AG04450 (cell line): ENCODE data around the gene SLC24A3. TPM values are rescaled to one million over a fixed set of nuclear protein-coding genes. Genes with fewer than 3 reads are reported as not detected.

Experiments
- CTCF ChIA-PET: fragments of 300-600, 350-600 bp; formaldehyde crosslinking; extraction: SDS; loops from one replicate; lab custom pipeline; 2022; ENCODE audit warnings: antibody characterized with exemption, inconsistent platforms; lab: Charles Lee
- POLR2A ChIA-PET: fragments of 350-600 bp; formaldehyde crosslinking; extraction: SDS; loops from one replicate; lab custom pipeline; 2021; ENCODE audit warnings: antibody characterized with exemption, inconsistent platforms; lab: Yijun Ruan, JAX
- DNase-seq: peaks from one replicate; pipeline ENCODE4 v3.0.0-alpha.2; 2011; ENCODE audit warnings: low read depth, low spot score
- H3K27ac ChIP-seq: one replicate; pipeline ENCODE4 v1.5.1; 2012; ENCODE audit warnings: low read depth, low read length, control low read depth
- H3K27me3 ChIP-seq: one replicate; pipeline ENCODE4 v1.6.0; 2012; ENCODE audit warnings: low read length; ENCODE audit not compliant: control insufficient read depth, insufficient read depth
- H3K4me3 ChIP-seq: 2 replicates; pipeline ENCODE4 v1.5.1; 2011; ENCODE audit warnings: mild to moderate bottlenecking, low read depth, low read length, control low read depth
- H3K9me3 ChIP-seq: 2 replicates; pipeline ENCODE4 v1.5.1; 2012; ENCODE audit warnings: low read length; ENCODE audit not compliant: control insufficient read depth, insufficient read depth
- polyA plus RNA-seq: library from polyadenylated mRNA; depleted of rRNA; stranded (reverse); fragments of >200 nt; gene quantifications from 2 replicates; pipeline ENCODE4 v1.2.3, GENCODE V29; 2011
- TF ChIP-seq, protein P1 (sequence below): IDR thresholded peaks from 2 replicates; pipeline ENCODE4 v1.5.1; 2011; ENCODE audit warnings: low read depth, low read length, control low read depth, inconsistent platforms

SLC24A3 gene
- polyA plus RNA-seq, 1 experiment, result not detected

DNA sequence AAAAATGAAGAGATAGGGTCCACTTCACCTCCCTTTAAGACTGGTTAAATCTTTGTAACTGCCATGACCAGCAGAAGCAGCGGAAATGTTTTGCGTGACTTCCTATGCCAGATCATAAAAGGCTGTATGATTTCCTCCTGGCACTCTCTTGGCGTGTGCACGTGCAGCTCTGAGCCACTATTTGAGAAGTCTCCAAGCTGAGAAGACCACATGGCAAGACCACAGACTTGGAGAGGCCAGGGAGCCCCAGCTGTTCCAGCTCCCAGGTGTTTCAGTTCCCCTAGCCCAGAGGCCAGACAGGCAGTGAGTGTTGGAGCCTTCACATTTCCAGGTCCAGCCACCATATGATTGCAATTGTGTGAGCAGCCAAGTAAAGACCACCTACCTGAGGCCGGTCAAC is 286.3 kb downstream of the SLC24A3 start:
- DNase-seq, result no peak
- ChIA-PET CTCF (no interaction called here), POLR2A (no interaction called here)
- Histone ChIP-seq H3K27ac (no peak overlapping the region), H3K9me3 (no peaks in the 10 kb centered on the region), H3K4me3 (no peak overlapping the region), H3K27me3 (no peaks in the 10 kb centered on the region)
- TF ChIP-seq, protein P1, sequence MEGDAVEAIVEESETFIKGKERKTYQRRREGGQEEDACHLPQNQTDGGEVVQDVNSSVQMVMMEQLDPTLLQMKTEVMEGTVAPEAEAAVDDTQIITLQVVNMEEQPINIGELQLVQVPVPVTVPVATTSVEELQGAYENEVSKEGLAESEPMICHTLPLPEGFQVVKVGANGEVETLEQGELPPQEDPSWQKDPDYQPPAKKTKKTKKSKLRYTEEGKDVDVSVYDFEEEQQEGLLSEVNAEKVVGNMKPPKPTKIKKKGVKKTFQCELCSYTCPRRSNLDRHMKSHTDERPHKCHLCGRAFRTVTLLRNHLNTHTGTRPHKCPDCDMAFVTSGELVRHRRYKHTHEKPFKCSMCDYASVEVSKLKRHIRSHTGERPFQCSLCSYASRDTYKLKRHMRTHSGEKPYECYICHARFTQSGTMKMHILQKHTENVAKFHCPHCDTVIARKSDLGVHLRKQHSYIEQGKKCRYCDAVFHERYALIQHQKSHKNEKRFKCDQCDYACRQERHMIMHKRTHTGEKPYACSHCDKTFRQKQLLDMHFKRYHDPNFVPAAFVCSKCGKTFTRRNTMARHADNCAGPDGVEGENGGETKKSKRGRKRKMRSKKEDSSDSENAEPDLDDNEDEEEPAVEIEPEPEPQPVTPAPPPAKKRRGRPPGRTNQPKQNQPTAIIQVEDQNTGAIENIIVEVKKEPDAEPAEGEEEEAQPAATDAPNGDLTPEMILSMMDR, result no peak

DNA sequence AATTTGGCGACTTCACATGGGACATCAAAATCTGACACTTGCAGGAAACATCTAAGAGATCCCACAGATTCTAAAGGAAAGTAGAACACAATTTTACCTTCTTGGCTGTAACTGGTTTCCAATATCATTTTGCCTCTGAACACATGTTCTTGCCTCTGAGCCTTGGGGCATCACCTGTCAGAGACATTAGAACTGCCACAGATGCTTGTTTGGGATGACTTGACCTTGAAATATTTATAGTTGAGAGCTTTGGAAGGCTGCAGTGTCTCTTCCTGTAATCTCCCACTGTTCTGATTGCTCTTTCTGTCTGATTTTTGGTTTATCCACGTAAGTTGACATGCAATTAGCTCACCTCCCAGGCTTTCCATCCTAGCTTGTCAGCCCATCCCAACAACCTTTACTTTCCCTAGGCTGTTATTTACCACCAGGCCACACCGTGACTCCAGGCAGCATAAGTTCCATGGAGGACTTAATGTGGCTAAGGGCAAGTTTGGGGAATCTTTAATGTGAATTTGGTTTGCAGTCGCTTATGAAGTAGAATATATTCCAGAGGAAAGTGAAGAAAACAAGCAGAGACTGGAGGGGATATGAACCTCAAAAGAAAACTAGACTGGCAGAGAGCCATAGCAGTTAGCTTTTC is 289.2 kb downstream of the SLC24A3 start:
- CTCF ChIA-PET, result no interaction called here

DNA sequence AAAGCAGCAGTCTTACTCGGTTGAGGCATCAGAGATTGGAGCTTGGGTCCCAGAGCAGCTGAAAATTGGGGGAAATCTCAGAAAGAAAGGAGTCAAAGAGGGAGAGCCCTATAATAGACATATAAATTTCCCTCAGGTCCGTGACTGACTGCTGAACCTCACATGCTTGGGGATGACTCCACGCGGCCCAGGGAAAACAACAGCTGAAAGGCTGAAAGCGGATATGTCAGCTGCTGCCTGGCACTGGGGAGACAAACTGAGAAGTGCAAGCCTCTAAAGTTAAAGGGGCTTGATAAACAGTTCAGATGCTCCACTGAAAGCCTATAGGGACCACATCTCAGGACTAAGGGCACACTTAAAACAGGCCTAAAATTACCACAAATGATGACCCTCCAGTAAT is 289.7 kb downstream of the SLC24A3 start:
- TF ChIP-seq, protein P1, result no peak
- Histone ChIP-seq H3K27me3 (no peaks in the 10 kb centered on the region), H3K9me3 (no peaks in the 10 kb centered on the region), H3K27ac (no peak overlapping the region), H3K4me3 (no peak overlapping the region)
- CTCF ChIA-PET, result no interaction called here
- DNase-seq, result no peak
- POLR2A ChIA-PET, result no interaction called here

More for the DNA sequence above, 289.2 kb downstream of the SLC24A3 start:
- Histone ChIP-seq H3K27ac (no peak overlapping the region), H3K4me3 (no peak overlapping the region), H3K9me3 (no peaks in the 10 kb centered on the region), H3K27me3 (no peaks in the 10 kb centered on the region)
- no peak for DNase-seq
- TF ChIP-seq, protein P1, result no peak
- POLR2A ChIA-PET, result no interaction called here

DNA sequence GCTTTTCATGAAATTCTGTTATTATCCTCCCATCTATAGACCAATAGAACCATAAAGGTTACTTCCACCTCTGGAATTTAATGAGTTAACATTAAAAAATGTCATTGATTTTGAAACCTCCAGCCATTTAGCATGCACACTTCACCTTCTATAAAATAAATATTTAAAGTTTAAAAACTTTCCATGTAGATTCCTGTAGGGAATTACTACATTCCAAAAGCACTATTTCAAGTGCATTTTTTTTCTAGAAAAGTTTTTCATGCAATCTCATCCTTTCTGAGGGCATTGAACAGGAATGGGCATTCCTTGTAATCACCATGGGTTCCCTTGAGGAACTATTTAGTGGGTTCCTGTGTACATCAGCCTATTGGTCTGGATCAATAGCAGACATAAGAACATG is 291.8 kb downstream of the SLC24A3 start:
- ChIA-PET CTCF (no interaction called here), POLR2A (no interaction called here)
- Histone ChIP-seq H3K27ac (no peak overlapping the region), H3K9me3 (no peaks in the 10 kb centered on the region), H3K4me3 (no peak overlapping the region), H3K27me3 (no peaks in the 10 kb centered on the region)
- no peak for DNase-seq
- TF ChIP-seq, protein P1, result no peak

DNA sequence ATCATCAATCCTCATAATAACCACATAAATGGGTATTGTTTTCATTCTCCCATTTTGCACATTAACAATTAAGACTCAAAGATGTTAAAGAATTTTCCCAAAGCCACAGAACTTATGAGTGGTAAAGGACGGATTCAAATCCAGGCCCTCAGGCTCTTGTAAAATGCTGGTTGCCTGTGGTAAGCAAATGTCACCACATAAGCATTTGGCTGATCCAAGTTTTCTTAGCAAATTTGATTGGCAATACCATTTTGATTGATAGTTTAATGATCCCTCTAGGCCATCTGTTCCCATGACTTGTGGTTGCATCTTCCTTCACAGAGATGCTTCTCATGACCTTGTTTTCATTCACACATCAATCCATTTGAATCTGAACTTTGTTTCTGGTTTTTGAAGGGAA is 293.6 kb downstream of the SLC24A3 start:
- ChIA-PET CTCF (no interaction called here), POLR2A (no interaction called here)
- Histone ChIP-seq H3K9me3 (no peaks in the 10 kb centered on the region), H3K27ac (no peak overlapping the region), H3K4me3 (no peak overlapping the region), H3K27me3 (no peaks in the 10 kb centered on the region)
- TF ChIP-seq, protein P1, result no peak
- no peak for DNase-seq
